SU-DHL-6 (cell line): Measurements from ENCODE around the gene GHRHR.

Source experiments
- CTCF ChIP-seq: fragments of 200-600 bp; sonication (generic); IDR thresholded peaks from one replicate; pipeline ENCODE4 v1.5.1; 2017; ENCODE audit warnings: antibody characterized with exemption, mild to moderate bottlenecking, low read length, moderate library complexity; ENCODE audit not compliant: insufficient read depth, poor library complexity, severe bottlenecking
- EZH2phosphoT487 ChIP-seq: fragments of 200-600 bp; sonication (generic), shearing (Covaris generic); conservative IDR thresholded peaks from 2 replicates; pipeline ENCODE4 v1.6.1; 2018; ENCODE audit warnings: mild to moderate bottlenecking, antibody characterized with exemption, low read length, moderate library complexity, mixed read lengths

GRCh38 chr7:30935569-30935877, 28.2 kb upstream of the GHRHR start:
- no peak for TF ChIP-seq CTCF
- no peak for TF ChIP-seq EZH2phosphoT487
